HG03097 (cell line): ENCODE results near the gene IMMP2L.

Experiments used
- ATAC-seq: cut with Tn5 transposase; IDR thresholded peaks from one replicate; pipeline ENCODE4 v1.9.1; 2021; ENCODE audit not compliant: unreplicated experiment, low FRiP score

The IMMP2L gene

GRCh38 chr7:110856704-110857103 lies 705.6 kb downstream of the IMMP2L start:
- no peak for ATAC-seq

GRCh38 chr7:110854651-110855050 lies 707.6 kb downstream of the IMMP2L start:
- no peak for ATAC-seq

GRCh38 chr7:110854166-110854565 lies 708.1 kb downstream of the IMMP2L start:
- ATAC-seq, result no peak

GRCh38 chr7:110853263-110853662 lies 709.0 kb downstream of the IMMP2L start:
- ATAC-seq, result no peak

- no peak for ATAC-seq
Measured at GRCh38 chr7:110852156-110852940, 709.9 kb downstream of the IMMP2L start.

- ATAC-seq, result no peak
Measured at GRCh38 chr7:110850224-110850623, 712.1 kb downstream of the IMMP2L start.

GRCh38 chr7:110842796-110843195 lies 719.5 kb downstream of the IMMP2L start:
- ATAC-seq, result no peak

GRCh38 chr7:110841840-110842545 lies 720.3 kb downstream of the IMMP2L start:
- no peak for ATAC-seq

- ATAC-seq, result no peak
Measured at GRCh38 chr7:110839866-110840265, 722.4 kb downstream of the IMMP2L start.

GRCh38 chr7:110835849-110836248 lies 726.4 kb downstream of the IMMP2L start:
- ATAC-seq, result no peak

- ATAC-seq, result no peak
Measured at GRCh38 chr7:110835218-110835617, 727.1 kb downstream of the IMMP2L start.

GRCh38 chr7:110831419-110831818 lies 730.9 kb downstream of the IMMP2L start:
- ATAC-seq, result no peak

- no peak for ATAC-seq
Measured at GRCh38 chr7:110830778-110831177, 731.5 kb downstream of the IMMP2L start.

- ATAC-seq, result no peak
Measured at GRCh38 chr7:110827936-110828335, 734.4 kb downstream of the IMMP2L start.

GRCh38 chr7:110827287-110827855 lies 734.9 kb downstream of the IMMP2L start:
- no peak for ATAC-seq

- no peak for ATAC-seq
Measured at GRCh38 chr7:110813986-110814385, 748.3 kb downstream of the IMMP2L start.

GRCh38 chr7:110809832-110810231 lies 752.5 kb downstream of the IMMP2L start:
- ATAC-seq, result no peak

GRCh38 chr7:110808361-110808760 lies 753.9 kb downstream of the IMMP2L start:
- no peak for ATAC-seq

- ATAC-seq, result no peak
Measured at GRCh38 chr7:110804501-110804900, 757.8 kb downstream of the IMMP2L start.

- no peak for ATAC-seq
Measured at GRCh38 chr7:110803602-110804143, 758.6 kb downstream of the IMMP2L start.

- ATAC-seq, result peak; percentile 82
Measured at GRCh38 chr7:110801502-110801901, 760.8 kb downstream of the IMMP2L start.
